Hepatocyte (in vitro differentiated cells): ENCODE results near the gene TEAD3.

ENCODE experiments used
- CTCF ChIP-seq: fragments of 200-600 bp; sonication (generic); IDR thresholded peaks from 2 replicates; pipeline ENCODE4 v1.5.1; 2016; ENCODE audit warnings: antibody characterized with exemption, mild to moderate bottlenecking; ENCODE audit not compliant: poor library complexity
- EZH2 ChIP-seq: fragments of 200-600 bp; sonication (generic); IDR thresholded peaks from 2 replicates; pipeline ENCODE4 v1.6.1; 2016; ENCODE audit warnings: antibody characterized with exemption, mild to moderate bottlenecking, borderline replicate concordance

GRCh38 chr6:35468980-35469750 is 27.7 kb downstream of the TEAD3 start:
- TF ChIP-seq CTCF (no peak), EZH2 (no peak)
